Testis (tissue), 3 donors: Measurements from ENCODE around the gene DGCR8. TPM values are rescaled to one million over a fixed set of nuclear protein-coding genes. Genes with fewer than 3 reads are reported as not detected.

ENCODE experiments used
- DNase-seq: peaks from one replicate; pipeline ENCODE4 v3.0.0-alpha.2; 2019
- H3K27ac ChIP-seq, 2 donors: fragments of 200-600 bp; sonication (generic); one replicate each; pipeline ENCODE4 v1.5.1; 2019
- H3K27me3 ChIP-seq: fragments of 200-600 bp; sonication (generic); one replicate; pipeline ENCODE4 v1.5.1; 2019
- H3K36me3 ChIP-seq: fragments of 200-600 bp; sonication (generic); one replicate; pipeline ENCODE4 v1.5.1; 2017; ENCODE audit warnings: low read depth; ENCODE audit errors: missing control alignments
- H3K4me1 ChIP-seq: fragments of 200-600 bp; sonication (generic); one replicate; pipeline ENCODE4 v1.5.1; 2019
- H3K4me3 ChIP-seq, 2 donors: fragments of 200-600 bp; sonication (generic); one replicate each; pipeline ENCODE4 v1.5.1; 2017 to 2019
- H3K9me3 ChIP-seq: fragments of 200-600 bp; sonication (generic); one replicate; pipeline ENCODE4 v1.5.1; 2017
- CTCF ChIP-seq, 3 experiments: fragments of 450-650 bp in 2 of 3; fragments of 200-600 bp in 1 of 3; sonication (generic) in 1 of 3; IDR thresholded peaks; one replicate each; pipeline ENCODE4 v1.5.1; 2016 to 2019; ENCODE audit warnings: antibody characterized with exemption in 3 of 3, mild to moderate bottlenecking in 2 of 3, moderate library complexity in 1 of 3
- POLR2A ChIP-seq: fragments of 450-650 bp; IDR thresholded peaks from one replicate; pipeline ENCODE4 v1.6.1; 2017; ENCODE audit warnings: antibody characterized with exemption, mild to moderate bottlenecking, moderate library complexity
- WGBS, 2 donors: methylation state at CpG; one replicate each; pipeline ENCODE4 v1.1.5; 2018; 5-methylcytosine and 5-hydroxymethylcytosine counted together
- intact Hi-C: fragments of 100-400 bp; cut with DNase I; formaldehyde crosslinking; loops from one replicate; pipeline ENCODE4 v1.15.1; 2023; ENCODE audit warnings: low total_unique reads
- polyA plus RNA-seq: library from polyadenylated mRNA; stranded (reverse); fragments of 350-450 nt; fragmentation: Illumina TruSeq; extraction: RNeasy Lipid Tissue Mini Kit (QIAGEN cat#74804); gene quantifications from one replicate; pipeline ENCODE4 v1.2.3, GENCODE V29; 2014; ENCODE audit warnings: low read depth, low replicate concordance; ENCODE audit not compliant: insufficient read depth
- total RNA-seq, 2 donors: library from RNA; depleted of rRNA; stranded (reverse); fragments of >200 nt; gene quantifications; one replicate each; pipeline ENCODE4 v1.2.3, GENCODE V29; 2016

Gene DGCR8
- total and polyA plus RNA-seq, 3 donors from 2014 or later = 44.4 to 83.7 (median 64.8) TPM

DNA sequence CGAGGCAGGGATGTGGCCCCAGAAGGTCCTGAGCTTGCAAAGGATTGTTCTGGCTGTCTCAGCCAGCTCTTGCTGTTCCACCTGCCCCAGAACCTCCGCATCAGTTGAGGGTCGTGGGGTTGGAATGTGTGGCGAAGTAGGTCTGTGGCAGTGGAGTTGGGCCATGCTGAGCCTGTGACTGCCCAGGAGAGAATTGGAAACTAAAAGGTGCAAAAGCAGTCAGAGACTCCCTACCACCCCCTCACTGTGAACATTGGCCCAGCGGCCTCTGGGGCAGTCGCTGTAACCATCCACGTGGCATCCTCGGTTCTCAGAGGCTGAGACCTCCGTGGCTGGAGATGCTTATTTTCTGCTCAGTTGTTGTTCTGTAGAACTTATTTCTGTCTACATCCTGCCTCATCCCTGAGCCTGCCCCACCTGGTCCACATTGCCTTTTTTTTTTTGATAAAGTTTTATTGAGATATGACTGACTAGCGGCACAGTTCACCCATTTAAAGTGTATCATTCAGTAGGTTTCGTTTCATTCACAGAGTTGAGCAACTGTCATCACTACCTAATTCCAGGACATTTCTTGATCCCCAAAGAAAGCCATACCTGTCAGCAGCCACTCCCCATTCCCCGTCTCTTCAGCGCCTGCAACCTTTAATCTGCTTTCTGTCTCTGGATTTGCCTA is 22.3 kb upstream of the DGCR8 start:
- H3K27ac ChIP-seq = no peak overlapping the region
- H3K36me3 ChIP-seq = no peaks in the 10 kb centered on the region
- no peaks in the 10 kb centered on the region for H3K9me3 ChIP-seq
- no peak overlapping the region for H3K4me3 ChIP-seq
- intact Hi-C loops = no loop called here
- DNase-seq = no peak
- WGBS, 2 donors = 95% methylated on average over 13 of the region's 13 CpGs
- no peaks in the 10 kb centered on the region for H3K4me1 ChIP-seq
- no peaks in the 10 kb centered on the region for H3K27me3 ChIP-seq
- TF ChIP-seq CTCF (IDR thresholded peaks at IDR 0.05) = no peak
- no peak for TF ChIP-seq POLR2A

DNA sequence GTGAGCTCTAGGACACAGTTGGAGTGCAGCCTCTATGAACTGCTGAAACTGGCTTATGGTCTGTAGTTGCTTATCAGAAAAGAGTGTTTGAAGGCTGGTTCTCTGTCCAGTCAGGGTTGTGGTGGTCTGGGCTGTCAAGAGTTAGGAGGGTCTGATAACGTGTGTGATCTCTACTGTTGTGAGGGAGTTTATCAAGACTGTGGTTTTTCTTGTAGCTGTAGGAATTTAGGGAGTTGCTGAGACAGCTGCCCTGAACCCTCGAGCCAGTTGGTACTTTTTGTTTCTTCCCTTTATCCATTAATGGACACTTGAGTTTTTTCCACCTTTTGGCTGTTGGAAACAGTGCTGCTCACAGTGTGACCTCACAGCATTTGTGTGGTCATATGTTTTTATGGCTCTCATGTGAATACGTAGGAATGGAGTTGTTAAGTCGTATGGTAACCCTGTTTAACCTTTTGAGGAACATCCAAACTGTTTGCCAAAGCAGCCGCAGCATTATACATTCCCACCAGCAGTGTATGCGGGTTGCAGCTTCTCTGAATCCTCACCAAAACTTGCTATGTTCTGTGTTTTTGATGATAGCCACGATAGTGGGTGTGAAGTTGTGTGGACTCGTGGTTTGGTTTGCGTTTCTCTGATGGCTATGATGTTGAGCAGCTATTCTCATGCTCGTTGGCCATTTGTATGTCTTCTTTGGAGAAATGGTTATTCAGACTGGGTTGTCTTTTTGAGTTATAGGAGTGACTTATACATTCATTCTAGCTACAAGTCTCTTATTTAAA is 20.9 kb upstream of the DGCR8 start:
- intact Hi-C loops = no loop called here
- Histone ChIP-seq H3K27me3 (no peaks in the 10 kb centered on the region), H3K9me3 (no peaks in the 10 kb centered on the region), H3K4me3 (no peak overlapping the region), H3K27ac (no peak overlapping the region), H3K36me3 (no peaks in the 10 kb centered on the region), H3K4me1 (no peaks in the 10 kb centered on the region)
- no peak for DNase-seq
- no peak for TF ChIP-seq POLR2A
- TF ChIP-seq CTCF (IDR thresholded peaks at IDR 0.05) = no peak
- 60 to 72% methylated on average over 10 of the region's 10 CpGs for WGBS, 2 donors

DNA sequence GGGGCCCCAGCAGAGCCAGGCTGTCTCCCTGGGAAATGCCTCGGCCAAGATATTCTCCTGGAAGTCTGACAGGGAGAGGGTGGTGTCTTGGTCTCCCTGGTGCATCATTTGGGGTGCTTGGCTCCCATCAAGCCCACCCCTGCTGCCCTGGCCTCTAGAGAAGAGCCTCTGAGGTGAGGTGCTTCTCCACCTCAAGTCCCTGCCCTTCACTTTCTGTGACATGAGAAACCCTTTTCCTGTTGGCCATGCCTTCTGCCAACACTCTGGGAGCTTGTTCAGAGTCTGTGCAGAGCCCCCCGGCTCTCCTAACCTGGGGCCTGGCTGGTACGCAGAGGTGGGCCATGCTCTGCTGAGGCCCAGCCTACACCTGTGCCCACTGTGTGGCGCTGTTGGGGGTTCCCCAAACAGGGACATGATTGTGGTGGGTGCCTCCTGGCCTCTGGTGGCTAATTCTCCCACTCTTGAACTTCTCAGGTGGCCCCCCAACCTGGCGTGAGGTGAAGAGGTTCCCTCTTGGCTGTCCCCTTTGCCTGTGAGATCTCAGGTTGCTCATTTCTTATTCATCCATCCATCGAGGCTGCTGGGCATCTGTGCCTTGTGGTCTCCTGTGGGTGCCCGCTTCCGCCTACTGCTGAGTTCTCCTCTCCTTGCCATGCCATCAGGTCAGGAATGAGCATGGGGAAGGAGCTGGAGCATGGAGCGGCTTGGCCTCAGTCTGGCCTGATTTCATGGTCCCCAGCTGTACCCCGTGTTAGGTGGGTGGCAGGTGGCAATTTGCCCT is 19.2 kb upstream of the DGCR8 start:
- no peak overlapping the region for H3K27ac ChIP-seq
- H3K36me3 ChIP-seq = no peaks in the 10 kb centered on the region
- H3K4me3 ChIP-seq = no peak overlapping the region
- no peaks in the 10 kb centered on the region for H3K4me1 ChIP-seq
- intact Hi-C loops = no loop called here
- no peak for DNase-seq
- H3K9me3 ChIP-seq = no peaks in the 10 kb centered on the region
- 84 to 93% methylated on average over 7 to 10 of the region's 10 CpGs for whole genome bisulfite sequencing, 2 donors
- TF ChIP-seq POLR2A (no peak), CTCF (IDR thresholded peaks at IDR 0.05) (no peak)
- no peaks in the 10 kb centered on the region for H3K27me3 ChIP-seq

DNA sequence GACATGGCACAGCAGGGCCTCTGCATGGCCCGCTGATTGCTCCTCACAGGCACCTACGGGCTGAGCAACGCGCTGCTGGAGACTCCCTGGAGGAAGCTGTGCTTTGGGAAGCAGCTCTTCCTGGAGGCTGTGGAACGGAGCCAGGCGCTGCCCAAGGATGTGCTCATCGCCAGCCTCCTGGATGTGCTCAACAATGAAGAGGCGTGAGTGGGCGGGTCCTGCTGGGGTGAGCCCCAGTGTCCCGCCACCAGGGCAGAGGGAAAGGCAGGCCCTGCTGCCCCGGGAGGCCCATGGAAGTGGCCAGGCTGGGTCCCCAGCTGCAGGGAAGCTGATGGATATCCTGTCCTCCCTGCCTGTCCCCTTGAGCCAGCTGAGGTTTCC is 18.6 kb upstream of the DGCR8 start:
- no peak for DNase-seq
- intact Hi-C loops = no loop called here

More for the DNA sequence above, 18.6 kb upstream of the DGCR8 start:
- Histone ChIP-seq H3K27ac (no peak overlapping the region), H3K9me3 (no peaks in the 10 kb centered on the region), H3K27me3 (no peaks in the 10 kb centered on the region), H3K4me1 (no peaks in the 10 kb centered on the region), H3K36me3 (no peaks in the 10 kb centered on the region), H3K4me3 (no peak overlapping the region)
- TF ChIP-seq POLR2A = no peak
- no peak for TF ChIP-seq CTCF (IDR thresholded peaks at IDR 0.05)
- WGBS, 2 donors = 86 to 93% methylated on average over 3 to 11 of the region's 11 CpGs
